Stimulated activated CD4-positive, alpha-beta T cell treated with anti-CD3 and anti-CD28 coated beads, Interleukin-2, amount 100 ng/mL, for 24 hours (primary cell): ENCODE results near the gene SEC24A.
"Not testable (repeated sequence)": the region's sequence is repeated elsewhere in the genome, so short reads cannot be mapped to it uniquely, and the experiment has no call there.

Experiments used
- DNase-seq, 2 donors: peaks; one replicate each; pipeline ENCODE4 v3.0.0-alpha.2; 2020

The SEC24A gene

GRCh38 chr5:134650660-134651059, 2.1 kb downstream of the SEC24A start:
- DNase-seq = not testable (repeated sequence)

- no peak for DNase-seq
Observed at GRCh38 chr5:134651531-134651930, 2.9 kb downstream of the SEC24A start.

GRCh38 chr5:134656690-134657089, 8.1 kb downstream of the SEC24A start:
- no peak for DNase-seq

- DNase-seq = no peak
Observed at GRCh38 chr5:134659456-134659855, 10.9 kb downstream of the SEC24A start.

- DNase-seq = no peak
Observed at GRCh38 chr5:134659922-134660321, 11.3 kb downstream of the SEC24A start.

GRCh38 chr5:134662971-134663370, 14.4 kb downstream of the SEC24A start:
- no peak for DNase-seq

GRCh38 chr5:134664448-134664847, 15.9 kb downstream of the SEC24A start:
- DNase-seq = no peak

GRCh38 chr5:134673546-134673945, 25.0 kb downstream of the SEC24A start:
- DNase-seq = not testable (repeated sequence)

GRCh38 chr5:134677357-134677756, 28.8 kb downstream of the SEC24A start:
- DNase-seq = not testable (repeated sequence)

- not testable (repeated sequence) for DNase-seq
Observed at GRCh38 chr5:134690144-134690543, 41.6 kb downstream of the SEC24A start.

GRCh38 chr5:134692722-134693121, 44.1 kb downstream of the SEC24A start:
- DNase-seq = no peak

GRCh38 chr5:134708301-134708700, 59.7 kb downstream of the SEC24A start:
- DNase-seq = no peak

GRCh38 chr5:134714120-134714519, 65.5 kb downstream of the SEC24A start:
- DNase-seq = no peak

GRCh38 chr5:134714541-134714940, 66.0 kb downstream of the SEC24A start:
- no peak for DNase-seq

- DNase-seq = not testable (repeated sequence)
Observed at GRCh38 chr5:134715466-134715865, 66.9 kb downstream of the SEC24A start.

- no peak for DNase-seq
Observed at GRCh38 chr5:134724872-134725271, 76.3 kb downstream of the SEC24A start.

GRCh38 chr5:134732819-134733218, 84.2 kb downstream of the SEC24A start:
- DNase-seq = no peak

GRCh38 chr5:134735243-134735642, 86.7 kb downstream of the SEC24A start:
- DNase-seq = no peak

GRCh38 chr5:134736173-134736812, 87.7 kb downstream of the SEC24A start:
- DNase-seq = no peak

- peak; percentile 98 for DNase-seq
Observed at GRCh38 chr5:134738133-134738962, 89.8 kb downstream of the SEC24A start, which contains the start of gene CAMLG. TSS of gene CAMLG (plus strand) at chr5:134738548. CDS start at chr5:134738621, 73 bp downstream.

GRCh38 chr5:134738963-134739661, 90.5 kb downstream of the SEC24A start:
- peak; percentile 24 to 48 for DNase-seq

- no peak for DNase-seq
Observed at GRCh38 chr5:134741052-134741451, 92.5 kb downstream of the SEC24A start.

- no peak for DNase-seq
Observed at GRCh38 chr5:134742134-134742533, 93.5 kb downstream of the SEC24A start.

GRCh38 chr5:134749415-134749814, 100.8 kb downstream of the SEC24A start:
- no peak for DNase-seq
